GM19467 (cell line): ENCODE results near the gene ASB4.
"Not testable (repeated sequence)": the region's sequence is repeated elsewhere in the genome, so short reads cannot be mapped to it uniquely, and the experiment has no call there.

Experiments
- ATAC-seq: cut with Tn5 transposase; IDR thresholded peaks from one replicate; pipeline ENCODE4 v1.9.1; 2021; ENCODE audit warnings: mild to moderate bottlenecking, moderate library complexity; ENCODE audit not compliant: unreplicated experiment

Gene ASB4

GRCh38 chr7:95549818-95550529 lies 64.2 kb downstream of the ASB4 start:
- no peak for ATAC-seq

GRCh38 chr7:95550546-95550945 lies 64.8 kb downstream of the ASB4 start:
- ATAC-seq, result no peak

GRCh38 chr7:95552010-95552926 lies 66.5 kb downstream of the ASB4 start:
- ATAC-seq, result not testable (repeated sequence)

GRCh38 chr7:95553939-95554338 lies 68.2 kb downstream of the ASB4 start:
- ATAC-seq, result no peak

- no peak for ATAC-seq
Measured at GRCh38 chr7:95556777-95557176, 71.0 kb downstream of the ASB4 start.

- no peak for ATAC-seq
Measured at GRCh38 chr7:95558864-95559263, 73.1 kb downstream of the ASB4 start.

- ATAC-seq, result no peak
Measured at GRCh38 chr7:95560674-95561073, 74.9 kb downstream of the ASB4 start.

GRCh38 chr7:95569720-95570119 lies 84.0 kb downstream of the ASB4 start:
- no peak for ATAC-seq

GRCh38 chr7:95577137-95577536 lies 91.4 kb downstream of the ASB4 start:
- ATAC-seq, result no peak

GRCh38 chr7:95578299-95578855 lies 92.6 kb downstream of the ASB4 start:
- no peak for ATAC-seq

- ATAC-seq, result no peak
Measured at GRCh38 chr7:95579318-95579717, 93.6 kb downstream of the ASB4 start.

GRCh38 chr7:95581467-95581866 lies 95.7 kb downstream of the ASB4 start:
- ATAC-seq, result no peak

- no peak for ATAC-seq
Measured at GRCh38 chr7:95582578-95583293, 97.0 kb downstream of the ASB4 start.

- no peak for ATAC-seq
Measured at GRCh38 chr7:95583834-95584621, 98.3 kb downstream of the ASB4 start.

GRCh38 chr7:95584769-95585425 lies 99.2 kb downstream of the ASB4 start:
- no peak for ATAC-seq

- ATAC-seq, result no peak
Measured at GRCh38 chr7:95585426-95585789, 99.7 kb downstream of the ASB4 start.

- no peak for ATAC-seq
Measured at GRCh38 chr7:95586951-95587301, 101.2 kb downstream of the ASB4 start.

- no peak for ATAC-seq
Measured at GRCh38 chr7:95589031-95589430, 103.3 kb downstream of the ASB4 start.

GRCh38 chr7:95589766-95590165 lies 104.0 kb downstream of the ASB4 start:
- ATAC-seq, result no peak
